Activated T-helper 2 cell treated with anti-CD3 and anti-CD28 coated beads, Interferon-gamma antibody, Interleukin-2, Interleukin-4, amounts not matched to agents 10 μg/mL and 5 μg/mL and 100 μg/mL, durations not matched to agents 14 hours and 24 hours and 36 hours (primary cell): Measurements from ENCODE around the gene PDZRN4. TPM values are rescaled to one million over a fixed set of nuclear protein-coding genes. Genes with fewer than 3 reads are reported as not detected.
"Not testable (repeated sequence)": the region's sequence is repeated elsewhere in the genome, so short reads cannot be mapped to it uniquely, and the experiment has no call there.

Experiments
- DNase-seq: peaks from one replicate; pipeline ENCODE4 v3.0.0; 2021; ENCODE audit warnings: low spot score
- H3K27ac Mint-ChIP-seq: one replicate; pipeline ENCODE4 v1.8.0; 2021; ENCODE audit warnings: mixed read lengths
- H3K27me3 Mint-ChIP-seq: one replicate; pipeline ENCODE4 v1.8.0; 2021; ENCODE audit warnings: low read depth, mixed read lengths
- H3K36me3 Mint-ChIP-seq: one replicate; pipeline ENCODE4 v1.8.0; 2021; ENCODE audit warnings: low read depth, mixed read lengths
- H3K4me1 Mint-ChIP-seq: one replicate; pipeline ENCODE4 v1.8.0; 2021; ENCODE audit warnings: low read depth, mixed read lengths
- H3K4me3 Mint-ChIP-seq: one replicate; pipeline ENCODE4 v1.8.0; 2021; ENCODE audit warnings: low read depth, mild to moderate bottlenecking, moderate library complexity, mixed read lengths
- H3K9me3 Mint-ChIP-seq: one replicate; pipeline ENCODE4 v1.8.0; 2021; ENCODE audit warnings: mixed read lengths
- intact Hi-C: fragments of 100-400 bp; cut with micrococcal nuclease; formaldehyde crosslinking; loops from one replicate; pipeline ENCODE4 v1.15.1; 2023
- total RNA-seq: library from RNA; stranded (reverse); gene quantifications from 2 replicates; pipeline ENCODE4 v1.2.3, GENCODE V29; 2022

Gene PDZRN4
- total RNA-seq, 1 donor from 2014 or later, result not detected

- Mint-ChIP-seq H3K4me3 (no peak overlapping the region), H3K36me3 (no peaks in the 10 kb centered on the region), H3K4me1 (no peaks in the 10 kb centered on the region), H3K27me3 (no peaks in the 10 kb centered on the region), H3K27ac (no peak overlapping the region), H3K9me3 (no peaks in the 10 kb centered on the region)
- intact Hi-C loops, result no loop called here
- no peak for DNase-seq
These were observed 417.6 kb downstream of the PDZRN4 start for GRCh38 chr12:41605545-41606305.

GRCh38 chr12:41606468-41607445, 418.6 kb downstream of the PDZRN4 start:
- H3K36me3 Mint-ChIP-seq, result no peaks in the 10 kb centered on the region
- no peaks in the 10 kb centered on the region for H3K27me3 Mint-ChIP-seq
- intact Hi-C loops, result no loop called here
- no peak for DNase-seq
- H3K9me3 Mint-ChIP-seq, result no peaks in the 10 kb centered on the region
- H3K4me1 Mint-ChIP-seq, result no peaks in the 10 kb centered on the region
- no peak overlapping the region for H3K27ac Mint-ChIP-seq
- H3K4me3 Mint-ChIP-seq, result no peak overlapping the region

- intact Hi-C loops, result no loop called here
- Mint-ChIP-seq H3K9me3 (no peaks in the 10 kb centered on the region), H3K4me3 (no peak overlapping the region), H3K27me3 (no peaks in the 10 kb centered on the region), H3K36me3 (no peaks in the 10 kb centered on the region), H3K4me1 (no peaks in the 10 kb centered on the region), H3K27ac (no peak overlapping the region)
- DNase-seq, result no peak
These were observed 424.9 kb downstream of the PDZRN4 start for GRCh38 chr12:41612892-41613557.

DNA sequence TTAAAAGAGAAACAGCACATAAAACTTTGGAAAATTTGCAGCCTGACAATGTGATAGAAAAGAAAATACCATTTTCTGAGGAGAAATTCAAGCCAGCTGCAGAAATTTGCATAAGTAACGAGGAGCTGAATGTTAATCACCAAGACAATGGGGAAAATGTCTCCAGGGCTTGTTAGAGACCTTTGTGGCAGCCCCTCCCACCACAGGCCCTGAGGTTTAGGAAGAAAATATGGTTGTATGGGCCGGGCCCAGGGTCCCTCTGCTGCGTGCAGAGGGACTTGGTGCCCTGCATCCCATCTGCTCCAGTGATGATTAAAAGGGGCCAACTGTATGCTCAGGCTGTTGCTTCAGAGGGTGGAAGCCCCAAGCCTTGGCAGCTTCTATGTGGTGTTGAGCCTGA, 427.1 kb downstream of the PDZRN4 start:
- H3K4me1 Mint-ChIP-seq, H3K36me3 Mint-ChIP-seq, H3K9me3 Mint-ChIP-seq, intact Hi-C loops, DNase-seq, H3K4me3 Mint-ChIP-seq, H3K27ac Mint-ChIP-seq, H3K27me3 Mint-ChIP-seq: not testable (repeated sequence)

DNA sequence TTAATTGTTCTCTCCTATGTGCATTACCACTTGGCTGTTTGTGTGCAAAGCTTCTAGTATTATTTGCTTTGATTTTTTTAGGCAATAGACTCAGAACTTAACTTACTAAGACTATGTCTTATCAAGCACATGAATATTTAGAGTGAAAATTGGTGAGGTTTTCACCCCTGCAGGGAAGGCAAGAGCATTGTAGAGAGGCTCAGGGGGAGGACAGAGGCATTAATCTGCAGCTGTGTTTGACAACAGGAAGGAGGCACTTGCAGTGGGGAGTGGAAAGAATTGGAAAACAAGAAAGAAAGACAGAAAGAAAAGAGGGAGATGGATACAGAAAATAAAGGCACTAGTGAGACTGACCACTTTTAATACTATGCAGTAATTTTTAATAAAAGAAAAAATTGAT, 431.6 kb downstream of the PDZRN4 start:
- no peak for DNase-seq
- Mint-ChIP-seq H3K36me3 (no peaks in the 10 kb centered on the region), H3K4me3 (no peak overlapping the region), H3K9me3 (no peaks in the 10 kb centered on the region), H3K27ac (no peak overlapping the region), H3K4me1 (no peaks in the 10 kb centered on the region), H3K27me3 (no peaks in the 10 kb centered on the region)
- intact Hi-C loops, result no loop called here

DNA sequence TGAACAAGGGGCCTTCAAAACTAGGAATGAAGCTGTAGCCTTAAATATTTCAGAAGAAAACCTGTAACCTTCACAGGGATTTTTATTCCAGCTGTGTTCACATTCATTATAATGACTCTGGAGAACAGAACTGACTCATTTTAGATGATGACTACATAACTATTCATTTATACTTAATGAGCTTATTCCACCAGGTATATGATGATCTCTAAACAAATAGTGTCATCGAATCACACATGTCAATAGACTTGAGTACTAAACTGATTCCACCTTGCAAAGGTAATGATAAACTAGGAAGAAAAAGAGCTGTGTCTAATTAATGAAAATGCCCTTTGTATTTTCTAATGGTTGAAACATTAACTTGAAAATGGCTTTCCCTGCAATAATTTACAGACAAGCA, 433.2 kb downstream of the PDZRN4 start:
- H3K4me3 Mint-ChIP-seq, result no peak overlapping the region
- no peaks in the 10 kb centered on the region for H3K27me3 Mint-ChIP-seq
- DNase-seq, result no peak
- intact Hi-C loops, result no loop called here
- no peak overlapping the region for H3K27ac Mint-ChIP-seq
- H3K9me3 Mint-ChIP-seq, result no peaks in the 10 kb centered on the region
- no peaks in the 10 kb centered on the region for H3K36me3 Mint-ChIP-seq
- H3K4me1 Mint-ChIP-seq, result no peaks in the 10 kb centered on the region
